ENCODE results near the gene RSBN1L. TPM values are rescaled to one million over a fixed set of nuclear protein-coding genes. Genes with fewer than 3 reads are reported as not detected.

RSBN1L gene
- total and polyA plus RNA-seq, 2 donors (not counting 1 experiment from before 2014, with no cell fraction given), result 12.0 to 19.7 TPM

- Histone ChIP-seq H3K9ac (ENCODE audit: insufficient read depth, low read length) (no peak overlapping the region), H3K27me3 (ENCODE audit: control insufficient read depth, insufficient read depth, low read length) (no peaks in the 10 kb centered on the region), H3K79me2 (ENCODE audit: control insufficient read depth, insufficient read depth, low read length) (peaks cover 77% of the 10 kb centered on the region), H4K20me1 (ENCODE audit: control insufficient read depth, extremely low read depth, insufficient read depth, low read length) (no peaks in the 10 kb centered on the region), H2AFZ (ENCODE audit: low read length) (no peak overlapping the region), H3K27ac (ENCODE audit: insufficient read depth, low read length) (peak overlapping the region; percentile 88), H3K4me3 (replicated peaks in 1 of 4; ENCODE audit: control extremely low read depth in 1 of 4, insufficient read depth in 1 of 4, low read depth in 3 of 4, low read length in 4 of 4) (peak overlapping the region; percentile 81 to 96 (median 87)), H3K9me3 (ENCODE audit: control insufficient read depth, insufficient read depth, low read depth, low read length) (no peaks in the 10 kb centered on the region), H3K36me3 (ENCODE audit: control insufficient read depth, insufficient read depth, low read length) (no peaks in the 10 kb centered on the region), H3K4me1 (ENCODE audit: control insufficient read depth, extremely low read depth, insufficient read depth, low read length) (peaks cover 2% of the 10 kb centered on the region), H3K4me2 (ENCODE audit: extremely low read depth, insufficient read depth, low read length) (peak overlapping the region; percentile 70)
- TF ChIP-seq EZH2 (IDR thresholded peaks at IDR 0.05; ENCODE audit: low read length, missing control alignments) (no peak), CTCF (conservative IDR thresholded peaks at IDR 0.05 in 1 of 2, IDR thresholded peaks at IDR 0.05 in 1 of 2; ENCODE audit: low read depth in 1 of 2, low read length in 2 of 2) (no peak)
- no peak for DNase-seq (ENCODE audit: low read depth in 2 of 2)
Measured at GRCh38 chr7:77698042-77698625, 1.9 kb downstream of the RSBN1L start.

- Histone ChIP-seq H3K27ac (ENCODE audit: insufficient read depth, low read length) (no peak overlapping the region), H4K20me1 (ENCODE audit: control insufficient read depth, extremely low read depth, insufficient read depth, low read length) (no peaks in the 10 kb centered on the region), H3K4me1 (ENCODE audit: control insufficient read depth, extremely low read depth, insufficient read depth, low read length) (peaks cover 2% of the 10 kb centered on the region), H3K27me3 (ENCODE audit: control insufficient read depth, insufficient read depth, low read length) (no peaks in the 10 kb centered on the region), H3K4me2 (ENCODE audit: extremely low read depth, insufficient read depth, low read length) (peak overlapping the region; percentile 70), H3K4me3 (replicated peaks in 1 of 4; ENCODE audit: control extremely low read depth in 1 of 4, insufficient read depth in 1 of 4, low read depth in 3 of 4, low read length in 4 of 4) (peak overlapping the region; percentile 3 to 93 (median 81)), H3K9ac (ENCODE audit: insufficient read depth, low read length) (no peak overlapping the region), H3K9me3 (ENCODE audit: control insufficient read depth, insufficient read depth, low read depth, low read length) (no peaks in the 10 kb centered on the region), H3K36me3 (ENCODE audit: control insufficient read depth, insufficient read depth, low read length) (no peaks in the 10 kb centered on the region), H3K79me2 (ENCODE audit: control insufficient read depth, insufficient read depth, low read length) (peaks cover 77% of the 10 kb centered on the region), H2AFZ (ENCODE audit: low read length) (no peak overlapping the region)
- TF ChIP-seq EZH2 (IDR thresholded peaks at IDR 0.05; ENCODE audit: low read length, missing control alignments), result no peak
- TF ChIP-seq CTCF (conservative IDR thresholded peaks at IDR 0.05 in 1 of 2, IDR thresholded peaks at IDR 0.05 in 1 of 2; ENCODE audit: low read depth in 1 of 2, low read length in 2 of 2), result no peak
- peak in 1 of 2 donors; percentile 49 for DNase-seq (ENCODE audit: low read depth in 2 of 2)
Measured at GRCh38 chr7:77699056-77699455, 2.8 kb downstream of the RSBN1L start.

- H3K4me1 ChIP-seq (ENCODE audit: control insufficient read depth, extremely low read depth, insufficient read depth, low read length), result peaks cover 2% of the 10 kb centered on the region
- no peaks in the 10 kb centered on the region for H3K27me3 ChIP-seq (ENCODE audit: control insufficient read depth, insufficient read depth, low read length)
- no peak for TF ChIP-seq CTCF (conservative IDR thresholded peaks at IDR 0.05 in 1 of 2, IDR thresholded peaks at IDR 0.05 in 1 of 2; ENCODE audit: low read depth in 1 of 2, low read length in 2 of 2)
- no peak for TF ChIP-seq EZH2 (IDR thresholded peaks at IDR 0.05; ENCODE audit: low read length, missing control alignments)
- H2AFZ ChIP-seq (ENCODE audit: low read length), result no peak overlapping the region
- H3K79me2 ChIP-seq (ENCODE audit: control insufficient read depth, insufficient read depth, low read length), result peaks cover 78% of the 10 kb centered on the region
- no peak overlapping the region for H3K27ac ChIP-seq (ENCODE audit: insufficient read depth, low read length)
- H4K20me1 ChIP-seq (ENCODE audit: control insufficient read depth, extremely low read depth, insufficient read depth, low read length), result no peaks in the 10 kb centered on the region
- no peaks in the 10 kb centered on the region for H3K36me3 ChIP-seq (ENCODE audit: control insufficient read depth, insufficient read depth, low read length)
- H3K4me3 ChIP-seq (replicated peaks in 1 of 4; ENCODE audit: control extremely low read depth in 1 of 4, insufficient read depth in 1 of 4, low read depth in 3 of 4, low read length in 4 of 4), result no peak overlapping the region
- DNase-seq (ENCODE audit: low read depth in 2 of 2), result peak in 1 of 2 donors; percentile 58
- H3K9me3 ChIP-seq (ENCODE audit: control insufficient read depth, insufficient read depth, low read depth, low read length), result no peaks in the 10 kb centered on the region
- no peak overlapping the region for H3K9ac ChIP-seq (ENCODE audit: insufficient read depth, low read length)
- H3K4me2 ChIP-seq (ENCODE audit: extremely low read depth, insufficient read depth, low read length), result no peak overlapping the region
Measured at GRCh38 chr7:77702513-77702912, 6.3 kb downstream of the RSBN1L start.

Measured in fibroblast of lung (primary cell).